Brain microvascular endothelial cell (primary cell): ENCODE data around the gene STOML2.
A peak's percentile ranks its signal among the peaks of the same experiment; 100 is the strongest.

Source experiments
- DNase-seq: peaks from one replicate; pipeline ENCODE4 v3.0.0-alpha.2; 2020
- H3K27ac ChIP-seq: fragments of 250-450 bp; sonication (Bioruptor Pico); 2 replicates; pipeline ENCODE4 v1.5.1; 2020; ENCODE audit warnings: mild to moderate bottlenecking, moderate library complexity
- H3K27me3 ChIP-seq: fragments of 250-450 bp; sonication (Bioruptor Pico); replicated peaks from 2 replicates; pipeline ENCODE4 v1.5.1; 2020; ENCODE audit warnings: mild to moderate bottlenecking
- H3K36me3 ChIP-seq: fragments of 250-450 bp; sonication (Bioruptor Pico); replicated peaks from 2 replicates; pipeline ENCODE4 v1.5.1; 2020; ENCODE audit warnings: mild to moderate bottlenecking
- H3K4me3 ChIP-seq: 2 replicates; pipeline ENCODE4 v1.5.1; 2011; ENCODE audit warnings: low read depth, mild to moderate bottlenecking, control low read depth, low read length, moderate library complexity
- CTCF ChIP-seq: IDR thresholded peaks from 2 replicates; pipeline ENCODE4 v1.5.1; 2011; ENCODE audit warnings: low read depth, mild to moderate bottlenecking, moderate library complexity, low read length, control low read depth, inconsistent platforms; ENCODE audit errors: missing control alignments
- in situ Hi-C: cut with HindIII; loops from 2 replicates; pipeline ENCODE4 v1.10.0; 2017; ENCODE audit warnings: low sequenced_read_pairs, low pct_ligation_motif_present

STOML2 gene

GRCh38 chr9:35091536-35091935, 11.4 kb downstream of the STOML2 start:
- Histone ChIP-seq H3K27ac (no peak overlapping the region), H3K36me3 (peaks cover 34% of the 10 kb centered on the region), H3K27me3 (no peaks in the 10 kb centered on the region), H3K4me3 (no peak overlapping the region)
- in situ Hi-C loops = no loop called here
- TF ChIP-seq CTCF = no peak
- DNase-seq = no peak

- Histone ChIP-seq H3K4me3 (no peak overlapping the region), H3K36me3 (peaks cover 32% of the 10 kb centered on the region), H3K27ac (no peak overlapping the region), H3K27me3 (no peaks in the 10 kb centered on the region)
- DNase-seq = no peak
- no peak for TF ChIP-seq CTCF
- in situ Hi-C loops = no loop called here
Observed at GRCh38 chr9:35089434-35089833, 13.5 kb downstream of the STOML2 start.

- TF ChIP-seq CTCF = no peak
- peaks cover 9% of the 10 kb centered on the region for H3K36me3 ChIP-seq
- H3K27ac ChIP-seq = no peak overlapping the region
- H3K4me3 ChIP-seq = no peak overlapping the region
- in situ Hi-C loops = no loop called here
- no peaks in the 10 kb centered on the region for H3K27me3 ChIP-seq
- no peak for DNase-seq
Observed at GRCh38 chr9:35085078-35085477, 17.9 kb downstream of the STOML2 start.

GRCh38 chr9:35079426-35080341, 23.2 kb downstream of the STOML2 start, which contains the start of gene FANCG:
FANCG (minus strand) TSS chr9:35079942; CDS start chr9:35079524, 418 bp downstream.
- peak within 1 kb of the TSS; percentile 5 for H3K27ac ChIP-seq
- no peaks in the 10 kb centered on the region for H3K27me3 ChIP-seq
- peak within 1 kb of the TSS; percentile 79 for H3K4me3 ChIP-seq
- DNase-seq = peak; percentile 91
- H3K36me3 ChIP-seq = no peaks in the 10 kb centered on the region
- in situ Hi-C loops = no loop called here
- peak; percentile 5 for TF ChIP-seq CTCF

GRCh38 chr9:35079041-35079425, 23.9 kb downstream of the STOML2 start:
- no peak overlapping the region for H3K27ac ChIP-seq
- in situ Hi-C loops = no loop called here
- no peak for TF ChIP-seq CTCF
- no peak for DNase-seq
- H3K36me3 ChIP-seq = no peaks in the 10 kb centered on the region
- peak overlapping the region; percentile 79 for H3K4me3 ChIP-seq
- H3K27me3 ChIP-seq = no peaks in the 10 kb centered on the region
